H1 (cell line): ENCODE measurements around the gene URB2. TPM values are rescaled to one million over a fixed set of nuclear protein-coding genes. Genes with fewer than 3 reads are reported as not detected.

ENCODE experiments used
- CTCF ChIA-PET: fragments of 300-600 bp; sonication (Branson Sonifier 250); formaldehyde crosslinking; loops from one replicate; lab custom pipeline; 2021; ENCODE audit not compliant: partially characterized antibody; lab: Charles Lee
- POLR2A ChIA-PET: fragments of 300-600 bp; sonication (Branson Sonifier 250); formaldehyde crosslinking; loops from one replicate; lab custom pipeline; 2021; ENCODE audit warnings: inconsistent platforms; ENCODE audit not compliant: partially characterized antibody; lab: Charles Lee
- DNase-seq, 2 experiments: peaks; one replicate each; pipeline versions ENCODE4 v3.0.0 to v3.0.0-alpha.2; 2010 to 2022; ENCODE audit warnings: low spot score in 2 of 2, low read depth in 1 of 2, mixed read lengths in 1 of 2
- FAIRE-seq: peaks from 2 replicates; lab custom pipeline; 2011; peaks lifted over from hg19 to GRCh38; lab: Jason Lieb, UNC
- H2AFZ ChIP-seq: 2 replicates; pipeline ENCODE4 v1.8.1; 2012; ENCODE audit warnings: low read length, inconsistent platforms
- H2AK5ac ChIP-seq: 2 replicates; pipeline ENCODE4 v1.6.1; 2013; ENCODE audit warnings: low read depth, low read length
- H2BK120ac ChIP-seq: replicated peaks from 2 replicates; pipeline ENCODE3; 2013; ENCODE audit warnings: low read depth, low read length, inconsistent platforms
- H2BK12ac ChIP-seq: 2 replicates; pipeline ENCODE4 v1.6.1; 2013; ENCODE audit warnings: low read depth, low read length
- H2BK15ac ChIP-seq: 2 replicates; pipeline ENCODE4 v1.6.1; 2013; ENCODE audit warnings: low read length
- H2BK20ac ChIP-seq: 2 replicates; pipeline ENCODE4 v1.6.1; 2013; ENCODE audit warnings: low read length
- H2BK5ac ChIP-seq: 2 replicates; pipeline ENCODE4 v1.6.1; 2013; ENCODE audit warnings: low read depth, low read length
- H3K14ac ChIP-seq: 2 replicates; pipeline ENCODE4 v1.6.1; 2013; ENCODE audit warnings: inconsistent platforms; ENCODE audit not compliant: insufficient read length
- H3K18ac ChIP-seq: 2 replicates; pipeline ENCODE4 v1.6.1; 2013; ENCODE audit warnings: low read length; ENCODE audit errors: extremely low read depth
- H3K23ac ChIP-seq: 2 replicates; pipeline ENCODE4 v1.6.1; 2013; ENCODE audit warnings: inconsistent platforms; ENCODE audit not compliant: insufficient read length
- H3K23me2 ChIP-seq: 2 replicates; pipeline ENCODE4 v1.6.1; 2013; ENCODE audit warnings: low read depth, low read length
- H3K27ac ChIP-seq: 2 replicates; pipeline ENCODE4 v1.6.1; 2011; ENCODE audit warnings: low read depth, low read length, inconsistent platforms
- H3K27me3 ChIP-seq, 4 experiments: replicated peaks in 1 of 4; 1 replicate in 1 of 4; 2 replicates in 3 of 4; pipeline versions ENCODE4 v1.6.1 to v1.8.1; 2011 to 2013; ENCODE audit warnings: low read length in 3 of 4, mild to moderate bottlenecking in 3 of 4, inconsistent platforms in 2 of 4, mixed read lengths in 2 of 4, moderate library complexity in 1 of 4; ENCODE audit not compliant: control insufficient read depth in 3 of 4, insufficient read depth in 3 of 4; ENCODE audit errors: extremely low read depth in 1 of 4
- H3K36me3 ChIP-seq, 4 experiments: 2 replicates each; pipeline versions ENCODE4 v1.6.1 to v1.8.1; 2011 to 2013; ENCODE audit warnings: mild to moderate bottlenecking in 4 of 4, low read length in 3 of 4, moderate library complexity in 2 of 4, control low read depth in 1 of 4, inconsistent platforms in 1 of 4; ENCODE audit not compliant: insufficient read depth in 4 of 4, control insufficient read depth in 2 of 4
- H3K4ac ChIP-seq: replicated peaks from 2 replicates; pipeline ENCODE3; 2013; ENCODE audit warnings: low read length, low read depth, mixed read lengths, inconsistent platforms; ENCODE audit not compliant: insufficient read length
- H3K4me1 ChIP-seq, 4 experiments: replicated peaks in 1 of 4; 1 replicate in 1 of 4; 2 replicates in 3 of 4; pipeline versions ENCODE4 v1.6.1 to v1.8.1; 2011 to 2013; ENCODE audit warnings: low read length in 3 of 4, inconsistent platforms in 2 of 4, mixed read lengths in 1 of 4; ENCODE audit not compliant: insufficient read depth in 4 of 4, control insufficient read depth in 3 of 4
- H3K4me2 ChIP-seq, 2 experiments: 2 replicates each; pipeline versions ENCODE4 v1.6.1 to v1.8.1; 2011 to 2013; ENCODE audit warnings: low read depth in 2 of 2, low read length in 2 of 2, control low read depth in 1 of 2, inconsistent platforms in 1 of 2, mild to moderate bottlenecking in 1 of 2; ENCODE audit not compliant: insufficient read depth in 1 of 2
- H3K4me3 ChIP-seq, 4 experiments: fragments of 200-600, 300-600 bp in 1 of 4; sonication (generic), shearing (Covaris generic), sonication (Bioruptor Twin) in 1 of 4; 2 replicates each; pipeline versions ENCODE4 v1.5.1 to v1.8.1; 2011 to 2016; ENCODE audit warnings: low read length in 4 of 4, low read depth in 3 of 4, control low read depth in 2 of 4, inconsistent platforms in 2 of 4, mild to moderate bottlenecking in 2 of 4, mixed read lengths in 1 of 4, moderate library complexity in 1 of 4; ENCODE audit not compliant: insufficient read depth in 2 of 4; ENCODE audit errors: extremely low read depth in 1 of 4
- H3K56ac ChIP-seq: replicated peaks from 2 replicates; pipeline ENCODE3; 2013; ENCODE audit warnings: low read depth, mild to moderate bottlenecking, mixed read lengths, low read length, inconsistent platforms; ENCODE audit not compliant: insufficient read length
- H3K79me1 ChIP-seq: 2 replicates; pipeline ENCODE4 v1.6.1; 2013; ENCODE audit warnings: low read depth, low read length, control low read depth
- H3K79me2 ChIP-seq, 2 experiments: 2 replicates each; pipeline versions ENCODE4 v1.6.1 to v1.8.1; 2012 to 2013; ENCODE audit warnings: low read length in 2 of 2, mild to moderate bottlenecking in 2 of 2, inconsistent platforms in 1 of 2; ENCODE audit not compliant: insufficient read depth in 2 of 2, control insufficient read depth in 1 of 2
- H3K9ac ChIP-seq, 4 experiments: replicated peaks in 1 of 4; 1 replicate in 1 of 4; 2 replicates in 3 of 4; pipeline versions ENCODE4 v1.6.1 to v1.8.1; 2011 to 2013; ENCODE audit warnings: low read depth in 3 of 4, low read length in 3 of 4, control low read depth in 2 of 4, mild to moderate bottlenecking in 2 of 4, moderate library complexity in 2 of 4, inconsistent platforms in 1 of 4; ENCODE audit errors: extremely low read depth in 1 of 4
- H3K9me3 ChIP-seq, 2 experiments: 2 replicates each; pipeline versions ENCODE4 v1.6.1 to v1.8.1; 2012 to 2013; ENCODE audit warnings: mild to moderate bottlenecking in 2 of 2, moderate library complexity in 2 of 2, control low read depth in 1 of 2, inconsistent platforms in 1 of 2, low read depth in 1 of 2, low read length in 1 of 2, mixed read lengths in 1 of 2; ENCODE audit not compliant: insufficient read depth in 2 of 2
- H4K20me1 ChIP-seq, 2 experiments: replicated peaks in 1 of 2; 2 replicates each; pipeline versions ENCODE3 to v1.8.1; 2011 to 2013; ENCODE audit warnings: inconsistent platforms in 2 of 2, low read length in 2 of 2, mild to moderate bottlenecking in 1 of 2; ENCODE audit not compliant: insufficient read depth in 2 of 2, control insufficient read depth in 1 of 2
- H4K5ac ChIP-seq: 2 replicates; pipeline ENCODE4 v1.6.1; 2013; ENCODE audit warnings: low read length, low read depth, mixed read lengths, inconsistent platforms; ENCODE audit not compliant: insufficient read length
- H4K8ac ChIP-seq: 2 replicates; pipeline ENCODE4 v1.8.0; 2013; ENCODE audit warnings: mild to moderate bottlenecking, moderate library complexity, low read length, inconsistent platforms; ENCODE audit not compliant: insufficient read depth; ENCODE audit errors: extremely low read depth
- H4K91ac ChIP-seq: replicated peaks from 2 replicates; pipeline ENCODE3; 2013; ENCODE audit warnings: low read length, mixed read lengths, inconsistent platforms; ENCODE audit not compliant: insufficient read length
- CTCF ChIP-seq, 3 experiments: IDR thresholded peaks; 1 replicate in 2 of 3; 2 replicates in 1 of 3; pipeline versions ENCODE4 v1.5.1 to v1.6.1; 2011; ENCODE audit warnings: low read length in 3 of 3, mild to moderate bottlenecking in 3 of 3, inconsistent platforms in 2 of 3, low read depth in 1 of 3, moderate library complexity in 1 of 3; ENCODE audit not compliant: insufficient read depth in 1 of 3; ENCODE audit errors: control extremely low read depth in 1 of 3
- SRF ChIP-seq: IDR thresholded peaks from 2 replicates; pipeline ENCODE4 v1.6.1; 2011; ENCODE audit warnings: mild to moderate bottlenecking, low read depth, low read length, moderate library complexity
- TBP ChIP-seq: IDR thresholded peaks from 2 replicates; pipeline ENCODE4 v1.6.1; 2011; ENCODE audit warnings: low read depth, low read length, improper control_type of control experiment
- YY1 ChIP-seq: IDR thresholded peaks from 2 replicates; pipeline ENCODE4 v1.6.1; 2011; ENCODE audit warnings: low read depth, mild to moderate bottlenecking, low read length
- WGBS, 2 experiments: shearing (Covaris generic) in 1 of 2; methylation state at CpG; one replicate each; pipeline versions ENCODE4 v1.1.6 to v1.1.7; 2013 to 2015; ENCODE audit warnings: low lambda C conversion rate in 2 of 2, mixed read lengths in 2 of 2, inconsistent platforms in 1 of 2, low coverage in 1 of 2, missing lambda C conversion rate in 1 of 2; ENCODE audit not compliant: insufficient replicate concordance in 2 of 2, insufficient coverage in 1 of 2, insufficient read length in 1 of 2; ENCODE audit errors: extremely low coverage in 1 of 2, missing lambda C conversion rate in 1 of 2; 5-methylcytosine and 5-hydroxymethylcytosine counted together
- polyA plus RNA-seq, 7 experiments: library from polyadenylated mRNA; depleted of rRNA in 3 of 7; stranded (reverse) in 5 of 7; unstranded in 2 of 7; fragments of >200 nt in 5 of 7; fragments of 200-250 nt in 2 of 7; gene quantifications; 1 replicate in 5 of 7; 2 replicates in 1 of 7; 4 replicates in 1 of 7; pipeline versions ENCODE4 v1.2.1 to v1.2.3, GENCODE V29; 2011 to 2013; ENCODE audit warnings: missing spikeins in 2 of 7, mixed read lengths in 2 of 7
- total RNA-seq: library from RNA; stranded (reverse); fragmentation: NEBNext Ultra II Directional; extraction: Animal tissue kit (Norgen Biotek cat#: 25700); gene quantifications from 2 replicates; pipeline ENCODE4 v1.2.1, GENCODE V29; 2021

Gene URB2
- total and polyA plus RNA-seq, 2 of the 8 experiments (the other 6 are each of a cell fraction or from before 2014, with no cell fraction given) = 13.7 to 33.0 TPM

GRCh38 chr1:229704157-229704556 lies 78.1 kb downstream of the URB2 start:
- Histone ChIP-seq H3K23ac (no peak overlapping the region), H2AFZ (no peak overlapping the region), H3K14ac (no peak overlapping the region), H2BK12ac (no peak overlapping the region), H3K4me1 (no peaks in the 10 kb centered on the region), H3K36me3 (no peaks in the 10 kb centered on the region), H4K91ac (no peak overlapping the region), H2BK20ac (no peak overlapping the region), H2BK15ac (no peak overlapping the region), H3K27ac (no peak overlapping the region), H4K20me1 (no peaks in the 10 kb centered on the region), H4K8ac (no peak overlapping the region), H3K79me1 (no peaks in the 10 kb centered on the region), H3K56ac (no peak overlapping the region), H2BK5ac (no peak overlapping the region), H3K18ac (no peak overlapping the region), H3K23me2 (no peaks in the 10 kb centered on the region; the same call in 1 of the 2 replicates), H3K9me3 (peaks cover 8% of the 10 kb centered on the region in 2 experiments; a peak in 2 of 4 replicates), H2AK5ac (no peak overlapping the region), H3K4me3 (no peak overlapping the region), H3K4ac (no peak overlapping the region), H2BK120ac (no peak overlapping the region), H4K5ac (no peak overlapping the region), H3K9ac (no peak overlapping the region), H3K27me3 (peaks cover 0 to 1% (median 0%) of the 10 kb centered on the region in 4 experiments; a peak in 1 of 7 replicates), H3K79me2 (no peaks in the 10 kb centered on the region), H3K4me2 (no peak overlapping the region)
- ChIA-PET CTCF (interaction anchor here (1.6 kb wide), 1 partner anchor 12 kb away, joined by 3 read pairs; no protein-coding TSS in a partner anchor), POLR2A (interaction anchor here (0.7 kb wide), 1 partner anchor 9 kb away, joined by 3 read pairs; no protein-coding TSS in a partner anchor)
- TF ChIP-seq TBP (no peak), SRF (no peak), YY1 (no peak), CTCF (IDR thresholded peaks at IDR 0.05; ENCODE audit: control extremely low read depth in 1 of 3, insufficient read depth in 1 of 3, low read depth in 1 of 3, low read length in 3 of 3) (no peak)
- DNase-seq = no peak
- 81% methylated on average over 2 of the region's 2 CpGs; no CpG with 5 or more reads in 1 of the 2 experiments for WGBS, 2 experiments
- FAIRE-seq = no peak
